H1 (cell line): Measurements from ENCODE around the gene MPHOSPH10. TPM values are rescaled to one million over a fixed set of nuclear protein-coding genes. Genes with fewer than 3 reads are reported as not detected.

Source experiments
- ASH2L ChIP-seq: fragments of 200-600, 300-600 bp; sonication (generic); IDR thresholded peaks from one replicate; pipeline ENCODE4 v1.7.1; 2017; ENCODE audit warnings: low read length
- ATF2 ChIP-seq: IDR thresholded peaks from 2 replicates; pipeline ENCODE4 v1.6.1; 2012; ENCODE audit warnings: low read length, inconsistent platforms
- ATF3 ChIP-seq: IDR thresholded peaks from 2 replicates; pipeline ENCODE4 v1.6.1; 2011; ENCODE audit warnings: low read depth, mild to moderate bottlenecking, low read length; ENCODE audit not compliant: insufficient read depth
- CEBPB ChIP-seq: IDR thresholded peaks from 2 replicates; pipeline ENCODE4 v1.6.1; 2012; ENCODE audit warnings: low read depth, low read length
- CTBP2 ChIP-seq: IDR thresholded peaks from 2 replicates; pipeline ENCODE4 v1.7.0; 2011; ENCODE audit warnings: borderline replicate concordance, mild to moderate bottlenecking, moderate library complexity, mixed read lengths, low read length; ENCODE audit not compliant: insufficient read depth, insufficient read length
- CTCF ChIP-seq, 3 experiments: IDR thresholded peaks; 1 replicate in 2 of 3; 2 replicates in 1 of 3; pipeline versions ENCODE4 v1.5.1 to v1.6.1; 2011; ENCODE audit warnings: low read length in 3 of 3, mild to moderate bottlenecking in 3 of 3, inconsistent platforms in 2 of 3, low read depth in 1 of 3, moderate library complexity in 1 of 3; ENCODE audit not compliant: insufficient read depth in 1 of 3; ENCODE audit errors: control extremely low read depth in 1 of 3
- E2F6 ChIP-seq: IDR thresholded peaks from 2 replicates; pipeline ENCODE4 v1.6.1; 2012; ENCODE audit warnings: inconsistent platforms
- GABPA ChIP-seq: IDR thresholded peaks from 2 replicates; pipeline ENCODE4 v1.6.1; 2011; ENCODE audit warnings: mild to moderate bottlenecking, low read length, moderate library complexity, borderline replicate concordance; ENCODE audit not compliant: insufficient read depth
- HDAC6 ChIP-seq: IDR thresholded peaks from one replicate; pipeline ENCODE4 v1.7.1; 2012; ENCODE audit warnings: low read depth, mild to moderate bottlenecking, inconsistent platforms, low read length, moderate library complexity
- JUN ChIP-seq: IDR thresholded peaks from 2 replicates; pipeline ENCODE4 v1.6.1; 2011; ENCODE audit warnings: low read depth, mild to moderate bottlenecking, improper control_type of control experiment, low read length
- JUND ChIP-seq: IDR thresholded peaks from 2 replicates; pipeline ENCODE4 v1.6.1; 2011; ENCODE audit warnings: mild to moderate bottlenecking, improper control_type of control experiment, low read length
- POLR2AphosphoS5 ChIP-seq: IDR thresholded peaks from 2 replicates; pipeline ENCODE4 v1.6.1; 2011; ENCODE audit warnings: low read depth, low read length
- SIN3A ChIP-seq, 2 experiments: IDR thresholded peaks in 1 of 2; conservative IDR thresholded peaks in 1 of 2; 2 replicates each; pipeline ENCODE4 v1.6.1; 2011 to 2012; ENCODE audit warnings: low read length in 2 of 2, improper control_type of control experiment in 1 of 2, low read depth in 1 of 2, mild to moderate bottlenecking in 1 of 2
- SIRT6 ChIP-seq: IDR thresholded peaks from one replicate; pipeline ENCODE4 v1.7.1; 2012; ENCODE audit warnings: low read length, inconsistent platforms
- SP4 ChIP-seq: IDR thresholded peaks from 2 replicates; pipeline ENCODE4 v1.6.1; 2012; ENCODE audit warnings: low read length, inconsistent platforms
- SUZ12 ChIP-seq: fragments of 200-600 bp; sonication (generic); IDR thresholded peaks from 2 replicates; pipeline ENCODE4 v1.6.1; 2012; ENCODE audit warnings: mild to moderate bottlenecking, inconsistent platforms, low read length, moderate library complexity, mixed read lengths
- TAF7 ChIP-seq: optimal IDR thresholded peaks from 2 replicates; pipeline ENCODE3; 2011; ENCODE audit warnings: low read depth, mild to moderate bottlenecking, inconsistent platforms, low read length, moderate library complexity, borderline replicate concordance
- TCF12 ChIP-seq: IDR thresholded peaks from 2 replicates; pipeline ENCODE4 v1.6.1; 2011; ENCODE audit warnings: low read depth, mild to moderate bottlenecking, low read length
- polyA plus RNA-seq, 7 experiments: library from polyadenylated mRNA; depleted of rRNA in 3 of 7; stranded (reverse) in 5 of 7; unstranded in 2 of 7; fragments of >200 nt in 5 of 7; fragments of 200-250 nt in 2 of 7; gene quantifications; 1 replicate in 5 of 7; 2 replicates in 1 of 7; 4 replicates in 1 of 7; pipeline versions ENCODE4 v1.2.1 to v1.2.3, GENCODE V29; 2011 to 2013; ENCODE audit warnings: missing spikeins in 2 of 7, mixed read lengths in 2 of 7
- total RNA-seq: library from RNA; stranded (reverse); fragmentation: NEBNext Ultra II Directional; extraction: Animal tissue kit (Norgen Biotek cat#: 25700); gene quantifications from 2 replicates; pipeline ENCODE4 v1.2.1, GENCODE V29; 2021

Gene MPHOSPH10
- total and polyA plus RNA-seq, 2 of the 8 experiments (the other 6 are each of a cell fraction or from before 2014, with no cell fraction given): 4.5 to 39.1 TPM

- TF ChIP-seq CTCF (IDR thresholded peaks at IDR 0.05; ENCODE audit: control extremely low read depth in 1 of 3, insufficient read depth in 1 of 3, low read depth in 1 of 3, low read length in 3 of 3): peak in 1 of 3 experiments; percentile 0; a peak in 1 of 4 replicates
- no peak for TF ChIP-seq SUZ12
- TF ChIP-seq E2F6: peak; percentile 76
- TF ChIP-seq TAF7: peak; percentile 93
- TF ChIP-seq SIN3A (conservative IDR thresholded peaks at IDR 0.05 in 1 of 2, IDR thresholded peaks at IDR 0.05 in 1 of 2; ENCODE audit: low read depth in 1 of 2, low read length in 2 of 2): peak; percentile 96 to 97
- TF ChIP-seq POLR2AphosphoS5: peak; percentile 84
- no peak for TF ChIP-seq JUND
- TF ChIP-seq ASH2L: peak; percentile 87
- no peak for TF ChIP-seq SIRT6
- no peak for TF ChIP-seq HDAC6
- TF ChIP-seq ATF3: no peak
- TF ChIP-seq CTBP2: no peak
- peak; percentile 99 for TF ChIP-seq GABPA
- 0 out of 2 replicates have a peak, but pooled peaks have one; percentile 72 for TF ChIP-seq SP4
- no peak for TF ChIP-seq TCF12
- no peak for TF ChIP-seq CEBPB
- no peak for TF ChIP-seq JUN
- TF ChIP-seq ATF2: 0 out of 2 replicates have a peak, but pooled peaks have one; percentile 54
These were observed at the start of gene MPHOSPH10, which contains the start of gene MCEE (continued) for GRCh38 chr2:71130152-71130904.
